Suprapubic skin (tissue), 4 donors: Measurements from ENCODE around the gene PDE9A. TPM values are rescaled to one million over a fixed set of nuclear protein-coding genes. Genes with fewer than 3 reads are reported as not detected.

ENCODE experiments used
- DNase-seq, 2 donors: peaks; one replicate each; pipeline ENCODE4 v3.0.0-alpha.2; 2019; ENCODE audit warnings: low spot score in 2 of 2
- H3K27ac ChIP-seq: fragments of 200-600 bp; sonication (generic); one replicate; pipeline ENCODE4 v1.5.1; 2019
- H3K27me3 ChIP-seq: fragments of 200-600 bp; sonication (generic); one replicate; pipeline ENCODE4 v1.5.1; 2019
- H3K36me3 ChIP-seq: fragments of 200-600 bp; sonication (generic); one replicate; pipeline ENCODE4 v1.5.1; 2019
- H3K4me1 ChIP-seq: fragments of 200-600 bp; sonication (generic); one replicate; pipeline ENCODE4 v1.5.1; 2019
- H3K4me3 ChIP-seq: fragments of 200-600 bp; sonication (generic); one replicate; pipeline ENCODE4 v1.5.1; 2019; ENCODE audit warnings: mild to moderate bottlenecking
- H3K9me3 ChIP-seq: fragments of 200-600 bp; sonication (generic); one replicate; pipeline ENCODE4 v1.5.1; 2019
- CTCF ChIP-seq, 2 donors: fragments of 200-600 bp in 1 of 2; fragments of 450-650 bp in 1 of 2; sonication (generic) in 1 of 2; IDR thresholded peaks; one replicate each; pipeline ENCODE4 v1.5.1; 2016 to 2019; ENCODE audit warnings: antibody characterized with exemption in 2 of 2, mild to moderate bottlenecking in 1 of 2, moderate library complexity in 1 of 2
- EP300 ChIP-seq: sonication (generic); formaldehyde crosslinking; IDR thresholded peaks from one replicate; pipeline ENCODE4 v1.6.1; 2017; ENCODE audit warnings: antibody characterized with exemption
- POLR2A ChIP-seq, 2 donors: fragments of 450-650 bp; IDR thresholded peaks; one replicate each; pipeline ENCODE4 v1.6.1; 2017; ENCODE audit warnings: antibody characterized with exemption in 2 of 2, mild to moderate bottlenecking in 2 of 2, moderate library complexity in 2 of 2
- POLR2AphosphoS5 ChIP-seq, 3 donors: sonication (generic); formaldehyde crosslinking; IDR thresholded peaks; one replicate each; pipeline ENCODE4 v1.6.1; 2017; ENCODE audit warnings: antibody characterized with exemption in 3 of 3
- WGBS: methylation state at CpG from one replicate; pipeline ENCODE4 v1.1.5; 2018; 5-methylcytosine and 5-hydroxymethylcytosine counted together
- total RNA-seq, 4 donors: library from RNA; depleted of rRNA; stranded (reverse); fragments of >200 nt; gene quantifications; one replicate each; pipeline ENCODE4 v1.1.0, GENCODE V29; 2016

PDE9A gene
- total RNA-seq, 4 donors from 2014 or later: 4.5 to 12.0 (median 7.1) TPM

DNA sequence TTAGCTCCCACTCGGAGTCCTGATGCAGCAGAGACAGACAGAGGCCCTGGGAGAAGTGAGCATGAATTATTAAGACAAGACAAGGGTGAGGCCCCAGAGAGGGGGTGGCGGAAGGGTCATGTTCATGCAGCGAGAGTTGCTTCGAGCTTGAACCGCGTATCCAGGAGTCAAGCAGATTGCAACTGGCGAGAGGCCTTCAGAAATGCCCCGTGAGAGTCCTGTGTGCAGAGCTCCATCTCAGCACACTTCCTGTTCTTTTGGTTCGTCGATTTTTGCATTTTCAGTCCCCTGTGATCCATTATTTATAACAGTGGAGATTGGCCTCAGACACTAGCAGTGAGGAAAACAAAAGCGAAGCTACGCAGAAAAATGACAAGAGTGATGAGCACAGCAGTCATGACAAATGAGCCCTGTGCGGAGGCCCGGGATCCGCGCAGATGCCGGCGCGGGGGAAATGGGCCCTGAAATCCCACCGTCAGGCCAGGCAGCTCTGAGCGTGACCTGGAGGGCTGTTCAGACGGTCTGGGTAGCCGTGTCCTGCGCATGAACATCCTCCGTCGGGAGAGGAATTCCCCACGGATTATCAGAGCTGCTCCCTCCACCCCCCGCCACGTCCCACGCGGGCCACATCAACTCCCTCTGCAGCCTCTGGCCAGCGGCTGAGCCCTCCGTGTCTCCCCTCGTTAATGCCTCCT lies 15.0 kb downstream of the PDE9A start:
- no peak for TF ChIP-seq POLR2A (IDR thresholded peaks at IDR 0.05)
- WGBS: 63% methylated on average over 31 of the region's 34 CpGs
- Histone ChIP-seq H3K4me1 (no peaks in the 10 kb centered on the region), H3K27me3 (no peaks in the 10 kb centered on the region), H3K27ac (no peak overlapping the region), H3K9me3 (no peaks in the 10 kb centered on the region), H3K4me3 (peak overlapping the region; percentile 8), H3K36me3 (no peaks in the 10 kb centered on the region)
- DNase-seq: no peak

GRCh38 chr21:42669041-42669440 lies 15.6 kb downstream of the PDE9A start:
- Histone ChIP-seq H3K27me3 (no peaks in the 10 kb centered on the region), H3K4me3 (peak overlapping the region; percentile 8), H3K9me3 (no peaks in the 10 kb centered on the region), H3K4me1 (peaks cover 5% of the 10 kb centered on the region), H3K27ac (no peak overlapping the region), H3K36me3 (no peaks in the 10 kb centered on the region)
- 44% methylated on average over 13 of the region's 13 CpGs for WGBS
- TF ChIP-seq POLR2AphosphoS5 (IDR thresholded peaks at IDR 0.05) (no peak), CTCF (IDR thresholded peaks at IDR 0.05) (no peak), POLR2A (IDR thresholded peaks at IDR 0.05) (no peak), EP300 (no peak)
- no peak for DNase-seq

GRCh38 chr21:42670058-42670880 lies 16.8 kb downstream of the PDE9A start:
- no peak overlapping the region for H3K27ac ChIP-seq
- H3K36me3 ChIP-seq: no peaks in the 10 kb centered on the region
- DNase-seq: no peak
- H3K9me3 ChIP-seq: no peaks in the 10 kb centered on the region
- no peaks in the 10 kb centered on the region for H3K27me3 ChIP-seq
- H3K4me3 ChIP-seq: no peak overlapping the region
- H3K4me1 ChIP-seq: peaks cover 11% of the 10 kb centered on the region
- WGBS: 72% methylated on average over 8 of the region's 8 CpGs
- TF ChIP-seq POLR2A (IDR thresholded peaks at IDR 0.05): no peak
- TF ChIP-seq POLR2AphosphoS5 (IDR thresholded peaks at IDR 0.05): no peak
- TF ChIP-seq EP300: no peak
- TF ChIP-seq CTCF (IDR thresholded peaks at IDR 0.05): no peak

GRCh38 chr21:42670884-42671283 lies 17.5 kb downstream of the PDE9A start:
- no peaks in the 10 kb centered on the region for H3K9me3 ChIP-seq
- peaks cover 11% of the 10 kb centered on the region for H3K4me1 ChIP-seq
- no peaks in the 10 kb centered on the region for H3K36me3 ChIP-seq
- no peak overlapping the region for H3K27ac ChIP-seq
- 42% methylated on average over 9 of the region's 9 CpGs for WGBS
- no peak overlapping the region for H3K4me3 ChIP-seq
- no peak for DNase-seq
- no peaks in the 10 kb centered on the region for H3K27me3 ChIP-seq
- TF ChIP-seq EP300 (no peak), CTCF (IDR thresholded peaks at IDR 0.05) (no peak), POLR2A (IDR thresholded peaks at IDR 0.05) (no peak), POLR2AphosphoS5 (IDR thresholded peaks at IDR 0.05) (no peak)

DNA sequence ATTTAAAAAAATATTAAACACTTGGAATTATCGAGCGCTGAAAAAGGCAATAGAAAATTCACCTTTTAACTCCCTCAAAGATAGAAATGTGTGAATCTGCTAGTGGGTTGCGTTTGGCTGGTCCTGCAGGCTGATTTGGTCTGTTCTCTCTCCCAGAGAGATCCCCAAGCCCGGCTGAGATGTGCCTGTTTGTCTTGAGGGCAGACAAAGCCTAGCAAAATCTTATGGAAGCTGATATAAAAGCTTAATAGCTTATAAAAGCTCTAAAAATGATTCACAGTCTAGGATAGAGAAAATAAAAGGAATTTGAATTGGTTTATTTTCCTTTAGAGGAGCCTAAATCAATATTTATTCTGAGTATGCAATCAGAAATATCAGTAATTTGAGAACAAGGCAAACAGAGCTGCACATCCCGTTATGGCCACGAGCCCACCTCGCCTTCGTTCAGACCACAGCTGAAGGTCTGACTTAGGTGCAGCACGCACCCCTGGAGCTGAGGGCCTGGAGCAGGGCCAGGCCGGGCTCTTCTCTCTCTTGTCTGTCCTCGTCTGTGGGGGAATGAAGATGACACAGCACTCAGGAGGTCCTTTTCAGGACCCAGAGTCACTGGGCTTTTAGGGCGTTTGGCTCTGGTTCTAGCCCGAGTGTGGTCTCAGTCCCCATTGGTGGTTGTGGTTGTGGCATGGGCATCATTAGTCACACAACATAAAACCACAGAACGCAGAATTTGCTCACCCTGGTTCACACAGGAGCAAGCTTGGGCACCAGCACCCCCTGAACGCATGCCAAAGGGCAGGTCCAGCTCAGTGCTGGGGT lies 18.6 kb downstream of the PDE9A start:
- 81% methylated on average over 15 of the region's 15 CpGs for WGBS
- Histone ChIP-seq H3K27ac (no peak overlapping the region), H3K4me1 (peaks cover 11% of the 10 kb centered on the region), H3K9me3 (no peaks in the 10 kb centered on the region), H3K27me3 (no peaks in the 10 kb centered on the region), H3K4me3 (no peak overlapping the region), H3K36me3 (no peaks in the 10 kb centered on the region)
- no peak for DNase-seq
- TF ChIP-seq CTCF (IDR thresholded peaks at IDR 0.05) (no peak), EP300 (no peak), POLR2A (IDR thresholded peaks at IDR 0.05) (no peak), POLR2AphosphoS5 (IDR thresholded peaks at IDR 0.05) (no peak)
